Measurements from ENCODE around the gene SLC6A6.

Gene SLC6A6

DNA sequence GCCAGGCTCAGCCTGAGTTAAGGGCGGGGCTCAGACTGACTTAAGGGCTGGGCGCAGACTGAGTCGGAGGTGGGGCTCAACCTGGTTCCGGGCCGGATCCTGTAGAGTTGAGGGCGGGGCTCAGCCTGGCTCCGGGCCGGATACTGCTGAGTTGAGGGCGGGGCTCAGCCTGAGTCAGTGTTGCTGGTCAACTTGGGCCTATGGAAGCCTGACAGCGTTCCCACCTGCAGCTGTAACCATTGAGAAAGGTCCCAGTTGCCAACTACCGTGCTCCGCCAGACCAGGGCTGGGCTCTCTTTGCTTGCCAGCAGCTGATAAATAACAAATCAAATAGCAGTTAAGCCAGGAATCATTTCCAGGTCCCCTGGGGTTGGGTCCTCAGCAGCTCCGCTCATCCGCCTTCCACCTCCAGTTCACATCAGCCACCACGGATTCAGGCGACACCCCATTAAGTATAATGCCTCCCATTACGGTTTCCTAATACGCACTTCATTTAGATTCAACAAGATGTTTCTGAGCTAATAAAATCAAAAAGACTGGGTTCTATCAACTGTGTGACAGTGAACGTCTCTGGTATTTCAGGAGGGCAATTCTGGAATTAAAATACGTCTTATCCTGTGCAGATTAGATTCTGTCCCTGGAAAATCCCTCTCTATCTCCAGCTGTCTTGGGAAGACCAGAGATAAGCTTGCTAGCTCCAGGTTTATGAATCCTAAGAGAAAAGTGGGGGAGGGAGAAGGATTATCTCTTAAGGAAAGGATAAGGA lies 130.5 kb downstream of the SLC6A6 start:
- Histone ChIP-seq H3K4me2 (ENCODE audit: low read depth, low read length) (no peak overlapping the region), H2AFZ (ENCODE audit: low read length) (no peak overlapping the region)
- no peak for DNase-seq

GRCh38 chr3:14533457-14533958 lies 131.1 kb downstream of the SLC6A6 start:
- Histone ChIP-seq H2AFZ (ENCODE audit: low read length) (no peak overlapping the region), H3K9me2 (replicated peaks; ENCODE audit: insufficient read depth, low read length) (no peaks in the 10 kb centered on the region)

More for the DNA sequence above, 130.5 kb downstream of the SLC6A6 start:
- H3K9me2 ChIP-seq (replicated peaks; ENCODE audit: insufficient read depth, low read length): no peaks in the 10 kb centered on the region
- H3K36me3 ChIP-seq (replicated peaks; ENCODE audit: insufficient read depth, low read length): no peaks in the 10 kb centered on the region
- H3K9me3 ChIP-seq (replicated peaks; ENCODE audit: insufficient read depth, low read length): no peaks in the 10 kb centered on the region
- H3K27ac ChIP-seq (ENCODE audit: low read length): no peak overlapping the region
- no peaks in the 10 kb centered on the region for H3K79me2 ChIP-seq (ENCODE audit: low read length)
- no peaks in the 10 kb centered on the region for H3F3A ChIP-seq (ENCODE audit: insufficient read depth, low read length)
- H3K9ac ChIP-seq (ENCODE audit: low read length): no peak overlapping the region
- H3K27me3 ChIP-seq (replicated peaks; ENCODE audit: insufficient read depth, low read length): peaks cover 20% of the 10 kb centered on the region; the same call in 1 of the 2 replicates
- H3K4me1 ChIP-seq (ENCODE audit: low read length): no peaks in the 10 kb centered on the region
- TF ChIP-seq EZH2phosphoT487 (IDR thresholded peaks at IDR 0.05; ENCODE audit: low read length) (no peak), EZH2 (optimal IDR thresholded peaks at IDR 0.05; ENCODE audit: low read depth, low read length) (no peak)
- TF ChIP-seq, protein P1, sequence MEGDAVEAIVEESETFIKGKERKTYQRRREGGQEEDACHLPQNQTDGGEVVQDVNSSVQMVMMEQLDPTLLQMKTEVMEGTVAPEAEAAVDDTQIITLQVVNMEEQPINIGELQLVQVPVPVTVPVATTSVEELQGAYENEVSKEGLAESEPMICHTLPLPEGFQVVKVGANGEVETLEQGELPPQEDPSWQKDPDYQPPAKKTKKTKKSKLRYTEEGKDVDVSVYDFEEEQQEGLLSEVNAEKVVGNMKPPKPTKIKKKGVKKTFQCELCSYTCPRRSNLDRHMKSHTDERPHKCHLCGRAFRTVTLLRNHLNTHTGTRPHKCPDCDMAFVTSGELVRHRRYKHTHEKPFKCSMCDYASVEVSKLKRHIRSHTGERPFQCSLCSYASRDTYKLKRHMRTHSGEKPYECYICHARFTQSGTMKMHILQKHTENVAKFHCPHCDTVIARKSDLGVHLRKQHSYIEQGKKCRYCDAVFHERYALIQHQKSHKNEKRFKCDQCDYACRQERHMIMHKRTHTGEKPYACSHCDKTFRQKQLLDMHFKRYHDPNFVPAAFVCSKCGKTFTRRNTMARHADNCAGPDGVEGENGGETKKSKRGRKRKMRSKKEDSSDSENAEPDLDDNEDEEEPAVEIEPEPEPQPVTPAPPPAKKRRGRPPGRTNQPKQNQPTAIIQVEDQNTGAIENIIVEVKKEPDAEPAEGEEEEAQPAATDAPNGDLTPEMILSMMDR (IDR thresholded peaks at IDR 0.05; ENCODE audit: low read length): no peak
- no peak overlapping the region for H3K4me3 ChIP-seq (ENCODE audit: low read length)
- H4K20me1 ChIP-seq (ENCODE audit: insufficient read depth, low read length): no peaks in the 10 kb centered on the region

GRCh38 chr3:14534516-14535191 lies 132.2 kb downstream of the SLC6A6 start:
- no peak for DNase-seq
- H3K79me2 ChIP-seq (ENCODE audit: low read length): no peaks in the 10 kb centered on the region
- no peaks in the 10 kb centered on the region for H3K9me3 ChIP-seq (replicated peaks; ENCODE audit: insufficient read depth, low read length)
- TF ChIP-seq EZH2 (optimal IDR thresholded peaks at IDR 0.05; ENCODE audit: low read depth, low read length) (no peak), EZH2phosphoT487 (IDR thresholded peaks at IDR 0.05; ENCODE audit: low read length) (no peak)
- TF ChIP-seq, protein P1 (IDR thresholded peaks at IDR 0.05; ENCODE audit: low read length): no peak
- no peak overlapping the region for H3K4me3 ChIP-seq (ENCODE audit: low read length)
- no peaks in the 10 kb centered on the region for H3K9me2 ChIP-seq (replicated peaks; ENCODE audit: insufficient read depth, low read length)
- no peaks in the 10 kb centered on the region for H3K36me3 ChIP-seq (replicated peaks; ENCODE audit: insufficient read depth, low read length)
- H2AFZ ChIP-seq (ENCODE audit: low read length): no peak overlapping the region
- no peaks in the 10 kb centered on the region for H3K4me1 ChIP-seq (ENCODE audit: low read length)
- no peaks in the 10 kb centered on the region for H4K20me1 ChIP-seq (ENCODE audit: insufficient read depth, low read length)
- no peak overlapping the region for H3K9ac ChIP-seq (ENCODE audit: low read length)
- H3K27me3 ChIP-seq (replicated peaks; ENCODE audit: insufficient read depth, low read length): peaks cover 20% of the 10 kb centered on the region; the same call in 1 of the 2 replicates
- no peaks in the 10 kb centered on the region for H3F3A ChIP-seq (ENCODE audit: insufficient read depth, low read length)
- H3K4me2 ChIP-seq (ENCODE audit: low read depth, low read length): no peak overlapping the region
- H3K27ac ChIP-seq (ENCODE audit: low read length): no peak overlapping the region

More at GRCh38 chr3:14533457-14533958, 131.1 kb downstream of the SLC6A6 start:
- H4K20me1 ChIP-seq (ENCODE audit: insufficient read depth, low read length): no peaks in the 10 kb centered on the region
- H3K9me3 ChIP-seq (replicated peaks; ENCODE audit: insufficient read depth, low read length): no peaks in the 10 kb centered on the region
- no peak overlapping the region for H3K9ac ChIP-seq (ENCODE audit: low read length)
- H3K36me3 ChIP-seq (replicated peaks; ENCODE audit: insufficient read depth, low read length): no peaks in the 10 kb centered on the region
- H3K4me1 ChIP-seq (ENCODE audit: low read length): no peaks in the 10 kb centered on the region
- peaks cover 20% of the 10 kb centered on the region; the same call in 1 of the 2 replicates for H3K27me3 ChIP-seq (replicated peaks; ENCODE audit: insufficient read depth, low read length)
- no peak for DNase-seq
- H3K4me2 ChIP-seq (ENCODE audit: low read depth, low read length): no peak overlapping the region
- no peaks in the 10 kb centered on the region for H3F3A ChIP-seq (ENCODE audit: insufficient read depth, low read length)
- no peak overlapping the region for H3K4me3 ChIP-seq (ENCODE audit: low read length)
- H3K27ac ChIP-seq (ENCODE audit: low read length): no peak overlapping the region
- no peaks in the 10 kb centered on the region for H3K79me2 ChIP-seq (ENCODE audit: low read length)
- TF ChIP-seq EZH2phosphoT487 (IDR thresholded peaks at IDR 0.05; ENCODE audit: low read length) (no peak), EZH2 (optimal IDR thresholded peaks at IDR 0.05; ENCODE audit: low read depth, low read length) (no peak)
- TF ChIP-seq, protein P1 (IDR thresholded peaks at IDR 0.05; ENCODE audit: low read length): no peak
